ENCODE measurements around the gene FAM9B. TPM values are rescaled to one million over a fixed set of nuclear protein-coding genes. Genes with fewer than 3 reads are reported as not detected.

Gene FAM9B
- total RNA-seq, 2 experiments from 2014 or later, result not detected

DNA sequence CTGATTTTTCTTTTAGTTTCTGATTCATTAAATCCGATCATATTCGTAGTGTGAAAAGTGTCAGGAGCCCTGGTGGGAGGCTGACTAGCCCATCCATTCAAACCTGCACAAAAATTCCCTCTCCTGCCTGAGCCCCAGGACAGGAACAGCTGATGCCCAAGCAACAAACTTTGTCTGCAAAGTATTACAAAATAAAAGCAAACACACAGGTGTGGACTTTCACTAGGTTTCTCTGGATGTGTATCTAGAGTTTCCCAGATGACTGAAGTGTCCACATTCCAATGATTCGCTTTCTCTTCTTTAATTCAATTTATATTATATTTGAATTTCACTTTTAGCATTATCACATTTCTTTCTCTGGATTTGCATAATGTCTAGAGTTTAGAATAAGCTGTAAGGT lies 18.2 kb upstream of the FAM9B start:
- no peaks in the 10 kb centered on the region for H3K27me3 Mint-ChIP-seq
- POLR2A ChIA-PET, result no interaction called here
- intact Hi-C loops (cut with DNase I, micrococcal nuclease), result loop anchor here in 1 of 2 experiments (10.0 kb wide), 1 partner anchor 653 kb away; no protein-coding TSS in a partner anchor

DNA sequence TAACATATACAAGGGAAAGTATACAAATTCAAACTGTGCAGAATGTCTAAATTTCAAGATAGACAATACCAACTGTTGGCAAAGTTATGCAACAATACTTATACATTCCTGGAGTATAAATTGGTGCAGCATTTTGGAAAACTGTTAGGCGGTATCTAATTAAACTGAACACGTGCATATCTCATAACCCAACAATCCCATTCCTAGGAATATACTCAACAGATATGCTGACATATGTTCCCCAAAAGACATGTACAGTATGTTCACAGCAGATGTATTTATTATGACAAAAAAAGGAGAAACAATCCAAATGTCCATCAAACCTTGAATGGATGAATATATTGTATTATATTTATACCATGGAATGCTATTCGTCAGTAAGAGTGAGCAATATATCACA lies 16.4 kb upstream of the FAM9B start:
- ATAC-seq (ENCODE audit: poor library complexity) (no peak), DNase-seq (no peak)
- Histone ChIP-seq H3K9me3 (ENCODE audit: control insufficient read depth in 1 of 2, insufficient read depth in 1 of 2, low read length in 2 of 2) (no peaks in the 10 kb centered on the region), H3K4me1 (ENCODE audit: insufficient read depth, low read length) (no peaks in the 10 kb centered on the region), H3K4me3 (ENCODE audit: low read length) (no peak overlapping the region), H3K36me3 (ENCODE audit: insufficient read depth, low read length) (no peaks in the 10 kb centered on the region), H3K27ac (ENCODE audit: low read depth in 1 of 2, low read length in 2 of 2) (no peak overlapping the region), H3K27me3 (ENCODE audit: control insufficient read depth in 1 of 2, insufficient read depth in 2 of 2, low read length in 2 of 2) (no peaks in the 10 kb centered on the region)
- H3K36me3 Mint-ChIP-seq (ENCODE audit: low read depth), result no peaks in the 10 kb centered on the region
- no peaks in the 10 kb centered on the region for H3K4me1 Mint-ChIP-seq (ENCODE audit: low read depth)
- intact Hi-C loops (cut with DNase I, micrococcal nuclease), result loop anchor here in 1 of 2 experiments (10.0 kb wide), 1 partner anchor 654 kb away; no protein-coding TSS in a partner anchor
- no peak overlapping the region for H3K4me3 Mint-ChIP-seq
- no peaks in the 10 kb centered on the region for H3K27me3 Mint-ChIP-seq
- CTCF ChIA-PET, result no interaction called here
- TF ChIP-seq, protein P1, sequence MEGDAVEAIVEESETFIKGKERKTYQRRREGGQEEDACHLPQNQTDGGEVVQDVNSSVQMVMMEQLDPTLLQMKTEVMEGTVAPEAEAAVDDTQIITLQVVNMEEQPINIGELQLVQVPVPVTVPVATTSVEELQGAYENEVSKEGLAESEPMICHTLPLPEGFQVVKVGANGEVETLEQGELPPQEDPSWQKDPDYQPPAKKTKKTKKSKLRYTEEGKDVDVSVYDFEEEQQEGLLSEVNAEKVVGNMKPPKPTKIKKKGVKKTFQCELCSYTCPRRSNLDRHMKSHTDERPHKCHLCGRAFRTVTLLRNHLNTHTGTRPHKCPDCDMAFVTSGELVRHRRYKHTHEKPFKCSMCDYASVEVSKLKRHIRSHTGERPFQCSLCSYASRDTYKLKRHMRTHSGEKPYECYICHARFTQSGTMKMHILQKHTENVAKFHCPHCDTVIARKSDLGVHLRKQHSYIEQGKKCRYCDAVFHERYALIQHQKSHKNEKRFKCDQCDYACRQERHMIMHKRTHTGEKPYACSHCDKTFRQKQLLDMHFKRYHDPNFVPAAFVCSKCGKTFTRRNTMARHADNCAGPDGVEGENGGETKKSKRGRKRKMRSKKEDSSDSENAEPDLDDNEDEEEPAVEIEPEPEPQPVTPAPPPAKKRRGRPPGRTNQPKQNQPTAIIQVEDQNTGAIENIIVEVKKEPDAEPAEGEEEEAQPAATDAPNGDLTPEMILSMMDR (IDR thresholded peaks at IDR 0.05), result no peak
- POLR2A ChIA-PET, result no interaction called here
- H3K9me3 Mint-ChIP-seq, result no peaks in the 10 kb centered on the region
- H3K27ac Mint-ChIP-seq, result no peak overlapping the region

More for the DNA sequence above, 18.2 kb upstream of the FAM9B start:
- Histone ChIP-seq H3K36me3 (ENCODE audit: insufficient read depth, low read length) (no peaks in the 10 kb centered on the region), H3K27me3 (ENCODE audit: control insufficient read depth in 1 of 2, insufficient read depth in 2 of 2, low read length in 2 of 2) (no peaks in the 10 kb centered on the region), H3K9me3 (ENCODE audit: control insufficient read depth in 1 of 2, insufficient read depth in 1 of 2, low read length in 2 of 2) (no peaks in the 10 kb centered on the region), H3K4me1 (ENCODE audit: insufficient read depth, low read length) (no peaks in the 10 kb centered on the region), H3K27ac (ENCODE audit: low read depth in 1 of 2, low read length in 2 of 2) (no peak overlapping the region), H3K4me3 (ENCODE audit: low read length) (no peak overlapping the region)
- DNase-seq, result no peak
- Mint-ChIP-seq H3K4me3 (no peak overlapping the region), H3K36me3 (ENCODE audit: low read depth) (no peaks in the 10 kb centered on the region), H3K9me3 (no peaks in the 10 kb centered on the region), H3K27ac (no peak overlapping the region), H3K4me1 (ENCODE audit: low read depth) (no peaks in the 10 kb centered on the region)
- CTCF ChIA-PET, result no interaction called here
- no peak for ATAC-seq (ENCODE audit: poor library complexity)
- TF ChIP-seq, protein P1 (IDR thresholded peaks at IDR 0.05), result no peak

- ChIA-PET CTCF (no interaction called here), POLR2A (no interaction called here)
- H3K27ac ChIP-seq (ENCODE audit: low read depth in 1 of 2, low read length in 2 of 2), result no peak overlapping the region
- Mint-ChIP-seq H3K4me1 (ENCODE audit: low read depth) (no peaks in the 10 kb centered on the region), H3K4me3 (no peak overlapping the region), H3K27ac (no peak overlapping the region), H3K36me3 (ENCODE audit: low read depth) (no peaks in the 10 kb centered on the region), H3K9me3 (no peaks in the 10 kb centered on the region), H3K27me3 (no peaks in the 10 kb centered on the region)
- no peaks in the 10 kb centered on the region for H3K9me3 ChIP-seq (ENCODE audit: control insufficient read depth in 1 of 2, insufficient read depth in 1 of 2, low read length in 2 of 2)
- TF ChIP-seq, protein P1 (IDR thresholded peaks at IDR 0.05), result no peak
- intact Hi-C loops (cut with DNase I, micrococcal nuclease), result loop anchor here in 1 of 2 experiments (10.0 kb wide), 1 partner anchor 256 kb away; no protein-coding TSS in a partner anchor
- H3K36me3 ChIP-seq (ENCODE audit: insufficient read depth, low read length), result no peaks in the 10 kb centered on the region
- no peak for ATAC-seq (ENCODE audit: poor library complexity)
- no peaks in the 10 kb centered on the region for H3K27me3 ChIP-seq (ENCODE audit: control insufficient read depth in 1 of 2, insufficient read depth in 2 of 2, low read length in 2 of 2)
- H3K4me1 ChIP-seq (ENCODE audit: insufficient read depth, low read length), result no peaks in the 10 kb centered on the region
- DNase-seq, result no peak
- no peak overlapping the region for H3K4me3 ChIP-seq (ENCODE audit: low read length)
Observed at GRCh38 chrX:9048801-9049200, 14.9 kb upstream of the FAM9B start.
